NB4 (cell line): ENCODE measurements around the gene PMEPA1.

Experiments
- DNase-seq: peaks from one replicate; pipeline ENCODE4 v3.0.0; 2010; ENCODE audit warnings: low read depth
- H3K4me3 ChIP-seq: one replicate; pipeline ENCODE4 v1.5.1; 2011; ENCODE audit warnings: mild to moderate bottlenecking, low read depth, low read length, moderate library complexity
- CTCF ChIP-seq: IDR thresholded peaks from one replicate; pipeline ENCODE4 v1.5.1; 2012; ENCODE audit warnings: low read depth, low read length
- MAX ChIP-seq: IDR thresholded peaks from 2 replicates; pipeline ENCODE4 v1.6.1; 2011; ENCODE audit warnings: low read depth, low read length
- MYC ChIP-seq: IDR thresholded peaks from 2 replicates; pipeline ENCODE4 v1.6.1; 2011; ENCODE audit warnings: low read depth, low read length
- POLR2A ChIP-seq: IDR thresholded peaks from 2 replicates; pipeline ENCODE4 v1.6.1; 2011; ENCODE audit warnings: mild to moderate bottlenecking; ENCODE audit not compliant: insufficient read length; ENCODE audit errors: extremely low read depth

The PMEPA1 gene

GRCh38 chr20:57748601-57749130 is 38.9 kb upstream of the PMEPA1 start:
- H3K4me3 ChIP-seq: no peak overlapping the region
- TF ChIP-seq CTCF: no peak
- TF ChIP-seq POLR2A: no peak
- no peak for TF ChIP-seq MYC
- no peak for TF ChIP-seq MAX
- DNase-seq: no peak

GRCh38 chr20:57747861-57748481 is 38.2 kb upstream of the PMEPA1 start:
- no peak overlapping the region for H3K4me3 ChIP-seq
- DNase-seq: no peak
- no peak for TF ChIP-seq MAX
- no peak for TF ChIP-seq POLR2A
- no peak for TF ChIP-seq MYC
- TF ChIP-seq CTCF: no peak

GRCh38 chr20:57746832-57747404 is 37.1 kb upstream of the PMEPA1 start:
- DNase-seq: no peak
- TF ChIP-seq CTCF (no peak), POLR2A (no peak), MYC (no peak), MAX (no peak)
- H3K4me3 ChIP-seq: no peak overlapping the region

- no peak for DNase-seq
- H3K4me3 ChIP-seq: no peak overlapping the region
- no peak for TF ChIP-seq POLR2A
- no peak for TF ChIP-seq MAX
- no peak for TF ChIP-seq CTCF
- no peak for TF ChIP-seq MYC
Observed at GRCh38 chr20:57746201-57746600, 36.4 kb upstream of the PMEPA1 start.

- H3K4me3 ChIP-seq: no peak overlapping the region
- TF ChIP-seq MAX (no peak), CTCF (no peak), POLR2A (no peak), MYC (no peak)
- no peak for DNase-seq
Observed at GRCh38 chr20:57744206-57744605, 34.4 kb upstream of the PMEPA1 start.

- TF ChIP-seq CTCF: no peak
- no peak for TF ChIP-seq MYC
- no peak for TF ChIP-seq MAX
- TF ChIP-seq POLR2A: no peak
- no peak overlapping the region for H3K4me3 ChIP-seq
- DNase-seq: no peak
Observed at GRCh38 chr20:57743450-57744095, 33.8 kb upstream of the PMEPA1 start.
